Measurements from ENCODE around the gene BRWD1. TPM values are rescaled to one million over a fixed set of nuclear protein-coding genes. Genes with fewer than 3 reads are reported as not detected.
"Not testable (repeated sequence)": the region's sequence is repeated elsewhere in the genome, so short reads cannot be mapped to it uniquely, and the experiment has no call there.

The BRWD1 gene
- total RNA-seq, 2 experiments from 2014 or later: 19.1 to 24.5 TPM

DNA sequence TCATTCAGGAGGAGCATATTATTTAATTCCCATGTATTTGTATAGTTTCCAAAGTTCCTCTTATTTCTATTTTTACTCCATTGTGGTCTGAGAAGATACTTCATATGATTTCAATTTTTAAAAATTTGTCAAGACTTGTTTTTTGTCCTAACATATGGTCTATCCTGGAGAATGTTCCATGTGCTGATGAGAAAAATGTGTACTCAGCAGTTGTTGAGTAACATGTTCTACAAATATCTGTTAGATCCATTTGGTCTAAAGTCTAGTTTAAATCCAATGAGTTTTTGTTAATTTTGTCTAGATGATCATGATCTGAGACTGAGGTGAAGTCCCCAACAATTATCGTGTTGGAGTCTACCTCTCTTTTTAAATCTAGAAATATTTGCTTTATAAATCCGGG is 144.6 kb downstream of the BRWD1 start:
- ATAC-seq (no peak), DNase-seq (no peak)
- CTCF ChIA-PET: no interaction called here
- H3K9me3 Mint-ChIP-seq (ENCODE audit: low read depth): peaks cover 8% of the 10 kb centered on the region
- no peak overlapping the region for H3K4me3 Mint-ChIP-seq
- peaks cover 31% of the 10 kb centered on the region for H3K36me3 Mint-ChIP-seq (ENCODE audit: low read depth)
- no peaks in the 10 kb centered on the region for H3K4me1 Mint-ChIP-seq
- H3K27me3 Mint-ChIP-seq: no peaks in the 10 kb centered on the region
- intact Hi-C loops (cut with DNase I, micrococcal nuclease): no loop called here
- POLR2A ChIA-PET: no interaction called here
- H3K27ac Mint-ChIP-seq: no peak overlapping the region

DNA sequence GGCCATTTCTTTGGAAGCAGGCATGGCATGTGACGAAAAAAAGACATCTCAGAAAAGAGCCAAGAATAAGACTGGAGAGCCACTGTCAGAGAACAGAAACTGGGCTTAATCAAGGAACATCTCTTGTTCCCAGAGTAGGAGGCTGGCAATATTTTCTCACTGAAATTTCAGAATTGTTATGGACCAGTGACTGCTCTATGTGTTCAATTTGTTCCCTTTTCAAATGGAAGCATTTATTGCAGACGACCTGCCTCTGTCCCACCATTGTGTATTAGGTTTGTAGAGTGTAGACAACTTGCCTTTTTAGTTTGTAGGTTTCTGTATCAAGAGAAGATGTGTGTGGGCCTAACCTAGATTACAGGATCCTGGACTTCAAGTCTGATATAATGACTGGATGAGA is 148.9 kb downstream of the BRWD1 start:
- no peaks in the 10 kb centered on the region for H3K4me1 Mint-ChIP-seq
- no peak overlapping the region for H3K4me3 Mint-ChIP-seq
- H3K27ac Mint-ChIP-seq: no peak overlapping the region
- peaks cover 9% of the 10 kb centered on the region for H3K36me3 Mint-ChIP-seq (ENCODE audit: low read depth)
- intact Hi-C loops (cut with DNase I, micrococcal nuclease): no loop called here
- ChIA-PET CTCF (interaction anchor here (0.7 kb wide), 1 partner anchor 181 kb away, joined by 3 read pairs; no protein-coding TSS in a partner anchor), POLR2A (no interaction called here)
- no peak for ATAC-seq
- peaks cover 14% of the 10 kb centered on the region for H3K9me3 Mint-ChIP-seq (ENCODE audit: low read depth)
- DNase-seq: no peak
- H3K27me3 Mint-ChIP-seq: peaks cover 3% of the 10 kb centered on the region

DNA sequence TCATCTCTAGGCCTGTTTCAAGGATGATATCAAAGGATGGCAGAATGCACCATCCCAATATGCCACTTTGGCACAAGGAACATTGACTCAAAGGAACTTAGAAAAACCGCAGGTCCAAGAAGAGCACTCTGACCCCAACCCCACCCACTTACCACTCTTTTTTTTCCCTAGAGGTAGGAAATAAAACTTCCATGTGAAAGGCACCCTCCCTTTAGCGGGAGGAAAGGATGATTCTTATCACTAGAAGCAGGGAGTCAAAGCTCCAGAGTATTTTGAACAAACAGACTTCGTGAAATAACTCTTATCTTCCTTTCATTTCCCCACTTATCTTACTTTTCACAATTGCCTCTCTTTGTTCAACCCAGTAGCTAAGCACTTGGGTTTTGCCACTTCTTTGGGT is 152.4 kb downstream of the BRWD1 start:
- no peak for ATAC-seq
- Mint-ChIP-seq H3K27ac (no peak overlapping the region), H3K4me3 (no peak overlapping the region), H3K36me3 (ENCODE audit: low read depth) (peaks cover 2% of the 10 kb centered on the region), H3K4me1 (no peaks in the 10 kb centered on the region), H3K27me3 (peaks cover 3% of the 10 kb centered on the region), H3K9me3 (ENCODE audit: low read depth) (peaks cover 14% of the 10 kb centered on the region)
- no peak for DNase-seq
- intact Hi-C loops (cut with DNase I, micrococcal nuclease): no loop called here
- ChIA-PET CTCF (interaction anchor here (0.7 to 1.1 kb wide), 2 partner anchors 37 to 221 kb away, joined by 3 to 5 read pairs; no protein-coding TSS in a partner anchor), POLR2A (no interaction called here)

DNA sequence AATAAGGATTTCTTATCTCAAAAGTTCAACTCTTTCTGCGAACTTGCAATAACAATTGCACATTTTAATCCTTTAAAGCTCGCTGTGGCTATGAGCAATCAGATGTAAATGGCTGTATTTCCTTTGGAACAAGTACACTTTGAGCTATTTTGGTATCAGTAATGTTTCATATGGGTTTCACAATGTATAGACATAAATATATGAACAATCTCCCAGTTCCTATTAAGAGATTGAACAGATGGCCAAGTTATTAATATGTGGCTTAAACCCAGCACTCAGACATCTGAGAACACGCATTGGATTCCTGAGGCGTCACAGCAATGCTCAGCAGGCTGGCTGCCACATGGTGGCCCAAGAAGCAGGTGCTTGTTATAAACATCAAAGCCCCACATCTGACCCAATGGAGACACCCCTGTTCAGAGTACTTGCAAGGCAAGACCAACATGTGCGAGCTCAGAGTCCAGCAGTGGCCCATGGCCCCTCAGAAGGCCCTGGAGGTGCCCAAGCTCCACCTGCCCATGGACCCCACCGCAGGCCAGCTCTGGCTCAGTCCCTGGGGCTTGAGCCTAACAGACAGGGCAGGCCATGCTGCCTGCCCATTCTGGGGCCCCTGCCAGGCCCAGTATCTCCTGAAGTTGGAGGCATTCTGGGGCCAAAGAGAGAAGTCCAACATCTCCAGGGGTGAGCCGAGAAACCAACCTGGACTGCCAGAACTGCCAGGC is 153.9 kb downstream of the BRWD1 start:
- H3K9me3 Mint-ChIP-seq (ENCODE audit: low read depth): peaks cover 6% of the 10 kb centered on the region
- peaks cover under 1% of the 10 kb centered on the region for H3K36me3 Mint-ChIP-seq (ENCODE audit: low read depth)
- H3K4me3 Mint-ChIP-seq: no peak overlapping the region
- CTCF ChIA-PET: no interaction called here
- no peak overlapping the region for H3K27ac Mint-ChIP-seq
- DNase-seq (no peak), ATAC-seq (no peak)
- peaks cover 3% of the 10 kb centered on the region for H3K27me3 Mint-ChIP-seq
- H3K4me1 Mint-ChIP-seq: no peaks in the 10 kb centered on the region
- POLR2A ChIA-PET: no interaction called here
- intact Hi-C loops (cut with DNase I, micrococcal nuclease): no loop called here

DNA sequence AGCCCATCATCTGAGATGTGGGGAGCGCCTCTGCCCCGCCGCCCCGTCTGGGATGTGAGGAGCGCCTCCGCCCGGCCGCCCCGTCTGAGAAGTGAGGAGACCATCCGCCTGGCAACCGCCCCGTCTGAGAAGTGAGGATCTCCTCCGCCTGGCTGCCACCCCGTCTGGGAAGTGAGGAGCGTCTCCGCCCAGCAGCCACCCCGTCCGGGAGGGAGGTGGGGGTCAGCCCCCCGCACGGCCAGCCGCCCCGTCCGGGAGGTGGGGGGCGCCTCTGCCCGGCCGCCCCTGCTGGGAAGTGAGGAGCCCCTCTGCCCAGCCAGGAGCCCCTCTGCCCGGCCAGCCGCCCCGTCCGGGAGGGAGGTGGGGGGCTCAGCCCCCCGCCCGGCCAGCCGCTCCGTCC is 156.2 kb downstream of the BRWD1 start:
- not testable (repeated sequence) for H3K36me3 Mint-ChIP-seq (ENCODE audit: low read depth)

GRCh38 chr21:39156024-39156423 is 157.4 kb downstream of the BRWD1 start:
- Mint-ChIP-seq H3K36me3 (ENCODE audit: low read depth) (no peaks in the 10 kb centered on the region), H3K9me3 (ENCODE audit: low read depth) (no peaks in the 10 kb centered on the region), H3K4me1 (no peaks in the 10 kb centered on the region), H3K27ac (no peak overlapping the region), H3K4me3 (no peak overlapping the region), H3K27me3 (peaks cover 3% of the 10 kb centered on the region)
- intact Hi-C loops (cut with DNase I, micrococcal nuclease): no loop called here
- POLR2A ChIA-PET: no interaction called here
- DNase-seq (no peak), ATAC-seq (no peak)
- CTCF ChIA-PET: no interaction called here

More for the DNA sequence above, 156.2 kb downstream of the BRWD1 start:
- intact Hi-C loops (cut with DNase I, micrococcal nuclease); CTCF ChIA-PET; H3K4me1 Mint-ChIP-seq; ATAC-seq; H3K27ac Mint-ChIP-seq; H3K9me3 Mint-ChIP-seq (ENCODE audit: low read depth); H3K4me3 Mint-ChIP-seq; DNase-seq; H3K27me3 Mint-ChIP-seq; POLR2A ChIA-PET: not testable (repeated sequence)

- no peaks in the 10 kb centered on the region for H3K36me3 Mint-ChIP-seq (ENCODE audit: low read depth)
- ATAC-seq: no peak
- CTCF ChIA-PET: no interaction called here
- H3K9me3 Mint-ChIP-seq (ENCODE audit: low read depth): no peaks in the 10 kb centered on the region
- POLR2A ChIA-PET: no interaction called here
- no peak overlapping the region for H3K4me3 Mint-ChIP-seq
- no peak overlapping the region for H3K27ac Mint-ChIP-seq
- H3K4me1 Mint-ChIP-seq: no peaks in the 10 kb centered on the region
- H3K27me3 Mint-ChIP-seq: peaks cover 5% of the 10 kb centered on the region
- intact Hi-C loops (cut with DNase I, micrococcal nuclease): no loop called here
- no peak for DNase-seq
Measured at GRCh38 chr21:39155578-39155977, 157.9 kb downstream of the BRWD1 start.

GRCh38 chr21:39153842-39154241 is 159.6 kb downstream of the BRWD1 start:
- ATAC-seq (no peak), DNase-seq (no peak)
- H3K27ac Mint-ChIP-seq: no peak overlapping the region
- H3K4me1 Mint-ChIP-seq: no peaks in the 10 kb centered on the region
- ChIA-PET POLR2A (no interaction called here), CTCF (no interaction called here)
- intact Hi-C loops (cut with DNase I, micrococcal nuclease): no loop called here
- H3K36me3 Mint-ChIP-seq (ENCODE audit: low read depth): no peaks in the 10 kb centered on the region
- H3K9me3 Mint-ChIP-seq (ENCODE audit: low read depth): no peaks in the 10 kb centered on the region
- peaks cover 7% of the 10 kb centered on the region for H3K27me3 Mint-ChIP-seq
- no peak overlapping the region for H3K4me3 Mint-ChIP-seq

GRCh38 chr21:39153373-39153772 is 160.1 kb downstream of the BRWD1 start:
- peaks cover 7% of the 10 kb centered on the region for H3K27me3 Mint-ChIP-seq
- H3K27ac Mint-ChIP-seq: no peak overlapping the region
- ChIA-PET POLR2A (no interaction called here), CTCF (no interaction called here)
- intact Hi-C loops (cut with DNase I, micrococcal nuclease): no loop called here
- no peak overlapping the region for H3K4me3 Mint-ChIP-seq
- no peaks in the 10 kb centered on the region for H3K36me3 Mint-ChIP-seq (ENCODE audit: low read depth)
- H3K4me1 Mint-ChIP-seq: no peaks in the 10 kb centered on the region
- no peak for DNase-seq
- H3K9me3 Mint-ChIP-seq (ENCODE audit: low read depth): no peaks in the 10 kb centered on the region
- no peak for ATAC-seq

- CTCF ChIA-PET: no interaction called here
- no peaks in the 10 kb centered on the region for H3K9me3 Mint-ChIP-seq (ENCODE audit: low read depth)
- intact Hi-C loops (cut with DNase I, micrococcal nuclease): no loop called here
- peaks cover 7% of the 10 kb centered on the region for H3K27me3 Mint-ChIP-seq
- H3K4me1 Mint-ChIP-seq: no peaks in the 10 kb centered on the region
- ATAC-seq: no peak
- H3K36me3 Mint-ChIP-seq (ENCODE audit: low read depth): no peaks in the 10 kb centered on the region
- H3K4me3 Mint-ChIP-seq: no peak overlapping the region
- no peak overlapping the region for H3K27ac Mint-ChIP-seq
- POLR2A ChIA-PET: no interaction called here
- DNase-seq: no peak
Measured at GRCh38 chr21:39152271-39152670, 161.2 kb downstream of the BRWD1 start.

GRCh38 chr21:39150877-39151276 is 162.6 kb downstream of the BRWD1 start:
- intact Hi-C loops (cut with DNase I, micrococcal nuclease): no loop called here
- H3K4me1 Mint-ChIP-seq: no peaks in the 10 kb centered on the region
- H3K27ac Mint-ChIP-seq: no peak overlapping the region
- no peaks in the 10 kb centered on the region for H3K36me3 Mint-ChIP-seq (ENCODE audit: low read depth)
- no peak overlapping the region for H3K4me3 Mint-ChIP-seq
- no peak for ATAC-seq
- ChIA-PET CTCF (no interaction called here), POLR2A (no interaction called here)
- DNase-seq: no peak
- peaks cover 7% of the 10 kb centered on the region for H3K27me3 Mint-ChIP-seq
- H3K9me3 Mint-ChIP-seq (ENCODE audit: low read depth): no peaks in the 10 kb centered on the region

GRCh38 chr21:39150316-39150715 is 163.1 kb downstream of the BRWD1 start:
- Mint-ChIP-seq H3K27ac (no peak overlapping the region), H3K4me3 (no peak overlapping the region), H3K9me3 (ENCODE audit: low read depth) (no peaks in the 10 kb centered on the region), H3K36me3 (ENCODE audit: low read depth) (no peaks in the 10 kb centered on the region), H3K27me3 (peaks cover 7% of the 10 kb centered on the region), H3K4me1 (no peaks in the 10 kb centered on the region)
- ChIA-PET POLR2A (no interaction called here), CTCF (no interaction called here)
- DNase-seq (no peak), ATAC-seq (no peak)
- intact Hi-C loops (cut with DNase I, micrococcal nuclease): no loop called here

GRCh38 chr21:39149882-39150281 is 163.6 kb downstream of the BRWD1 start:
- intact Hi-C loops (cut with DNase I, micrococcal nuclease): no loop called here
- ChIA-PET POLR2A (no interaction called here), CTCF (no interaction called here)
- Mint-ChIP-seq H3K27me3 (peaks cover 7% of the 10 kb centered on the region), H3K27ac (no peak overlapping the region), H3K4me3 (no peak overlapping the region), H3K36me3 (ENCODE audit: low read depth) (no peaks in the 10 kb centered on the region), H3K9me3 (ENCODE audit: low read depth) (no peaks in the 10 kb centered on the region), H3K4me1 (no peaks in the 10 kb centered on the region)
- DNase-seq (no peak), ATAC-seq (no peak)

Data from activated CD4-positive, alpha-beta T cell treated with anti-CD3 and anti-CD28 coated beads for 36 hours (primary cell).